WI38 (cell line): ENCODE results near the gene INPP5A.

ENCODE experiments used
- H3K4me3 ChIP-seq: 2 replicates; pipeline ENCODE4 v1.5.1; 2011; ENCODE audit warnings: low read depth, mild to moderate bottlenecking, control low read depth, low read length
- TF ChIP-seq, protein P1 (sequence below): IDR thresholded peaks from 2 replicates; pipeline ENCODE4 v1.5.1; 2012; ENCODE audit warnings: low read depth, mild to moderate bottlenecking, control low read depth, low read length

The INPP5A gene

GRCh38 chr10:132606536-132607316, 69.1 kb downstream of the INPP5A start:
- TF ChIP-seq, protein P1, sequence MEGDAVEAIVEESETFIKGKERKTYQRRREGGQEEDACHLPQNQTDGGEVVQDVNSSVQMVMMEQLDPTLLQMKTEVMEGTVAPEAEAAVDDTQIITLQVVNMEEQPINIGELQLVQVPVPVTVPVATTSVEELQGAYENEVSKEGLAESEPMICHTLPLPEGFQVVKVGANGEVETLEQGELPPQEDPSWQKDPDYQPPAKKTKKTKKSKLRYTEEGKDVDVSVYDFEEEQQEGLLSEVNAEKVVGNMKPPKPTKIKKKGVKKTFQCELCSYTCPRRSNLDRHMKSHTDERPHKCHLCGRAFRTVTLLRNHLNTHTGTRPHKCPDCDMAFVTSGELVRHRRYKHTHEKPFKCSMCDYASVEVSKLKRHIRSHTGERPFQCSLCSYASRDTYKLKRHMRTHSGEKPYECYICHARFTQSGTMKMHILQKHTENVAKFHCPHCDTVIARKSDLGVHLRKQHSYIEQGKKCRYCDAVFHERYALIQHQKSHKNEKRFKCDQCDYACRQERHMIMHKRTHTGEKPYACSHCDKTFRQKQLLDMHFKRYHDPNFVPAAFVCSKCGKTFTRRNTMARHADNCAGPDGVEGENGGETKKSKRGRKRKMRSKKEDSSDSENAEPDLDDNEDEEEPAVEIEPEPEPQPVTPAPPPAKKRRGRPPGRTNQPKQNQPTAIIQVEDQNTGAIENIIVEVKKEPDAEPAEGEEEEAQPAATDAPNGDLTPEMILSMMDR: no peak
- H3K4me3 ChIP-seq: no peak overlapping the region

- TF ChIP-seq, protein P1: no peak
- no peak overlapping the region for H3K4me3 ChIP-seq
Measured at GRCh38 chr10:132607491-132607890, 69.9 kb downstream of the INPP5A start.

DNA sequence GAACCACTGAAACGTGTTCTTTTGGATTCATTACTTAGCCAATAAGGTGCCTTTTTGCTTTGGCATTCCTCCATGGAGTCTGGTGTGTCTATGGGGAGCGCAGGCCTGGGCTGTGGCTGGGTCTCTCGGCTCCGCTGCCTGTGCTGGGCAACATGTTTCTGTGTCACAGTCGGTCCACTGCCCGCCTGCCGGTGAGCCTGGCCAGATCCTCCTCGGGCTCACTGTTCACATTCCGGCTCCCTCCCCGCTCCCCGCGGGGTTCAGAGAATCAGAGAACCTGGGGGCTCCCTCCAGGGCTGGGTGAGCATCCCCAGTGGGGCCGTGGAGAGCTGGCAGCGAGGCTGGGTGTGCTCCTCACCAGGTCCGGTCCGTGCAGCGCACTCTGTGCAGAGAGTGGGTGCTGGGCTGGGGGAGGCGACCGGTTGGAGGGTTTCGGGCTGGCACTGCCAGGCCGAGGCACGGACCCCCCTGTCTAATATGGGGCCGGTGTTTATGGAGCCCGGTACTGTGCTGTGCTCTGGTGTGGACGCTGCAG, 70.4 kb downstream of the INPP5A start:
- TF ChIP-seq, protein P1: no peak

DNA sequence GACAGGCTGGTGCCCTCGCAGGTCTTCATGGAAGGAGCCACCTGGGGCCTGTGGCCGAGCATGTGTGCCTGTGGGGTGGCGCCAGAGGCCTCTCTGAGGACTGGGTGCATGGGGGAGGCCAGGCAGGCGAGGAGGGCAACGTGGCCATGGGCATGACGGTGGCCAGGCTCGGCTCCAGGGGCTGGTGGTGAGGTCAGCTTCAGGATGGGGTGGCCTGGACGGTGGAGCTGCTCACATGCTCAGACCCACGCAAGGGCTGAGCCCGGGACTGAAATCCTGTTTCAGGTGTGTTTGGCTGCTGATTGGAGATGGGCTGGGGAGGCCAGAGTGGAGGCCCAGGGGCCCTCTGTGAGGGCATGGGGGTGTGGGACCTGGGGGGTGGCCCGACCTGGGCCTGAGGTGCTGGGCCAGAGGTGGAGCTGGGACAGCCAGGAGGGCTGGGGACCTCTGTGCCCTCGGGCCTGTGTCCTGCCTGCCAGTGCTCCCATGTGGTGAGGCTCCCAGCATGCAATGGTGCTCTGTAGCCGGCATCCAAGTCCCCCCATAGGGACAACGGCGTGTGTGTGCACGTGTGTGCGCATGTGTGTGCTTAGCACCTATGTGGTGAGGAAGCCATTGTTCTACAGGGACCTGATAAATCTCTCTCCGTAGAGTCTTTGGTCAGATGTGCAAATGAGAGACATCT, 71.1 kb downstream of the INPP5A start:
- TF ChIP-seq, protein P1: no peak
- no peak overlapping the region for H3K4me3 ChIP-seq

More for the DNA sequence above, 70.4 kb downstream of the INPP5A start:
- no peak overlapping the region for H3K4me3 ChIP-seq

DNA sequence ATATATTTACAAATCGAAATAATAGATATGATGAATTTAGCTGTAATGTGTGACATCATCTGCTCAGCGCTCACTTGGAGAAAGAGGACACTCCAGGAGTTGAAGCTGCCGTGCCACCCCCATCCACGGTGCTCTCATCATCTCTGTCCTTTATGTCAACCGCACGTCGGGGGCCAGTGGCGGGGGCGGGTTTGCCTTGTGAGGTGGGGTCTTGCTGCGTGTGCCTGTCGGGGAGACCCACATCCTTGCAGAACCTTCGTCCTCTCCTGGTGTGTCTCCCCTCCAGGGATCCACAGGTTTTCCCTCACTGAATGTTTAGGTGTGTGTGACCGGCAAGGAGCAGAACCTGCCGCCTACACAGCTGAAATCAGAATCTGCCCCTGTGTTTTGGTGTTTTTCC, 71.6 kb downstream of the INPP5A start:
- TF ChIP-seq, protein P1: no peak
- no peak overlapping the region for H3K4me3 ChIP-seq

- no peak overlapping the region for H3K4me3 ChIP-seq
- TF ChIP-seq, protein P1: no peak
Measured at GRCh38 chr10:132610071-132610701, 72.6 kb downstream of the INPP5A start.
